Gastroesophageal sphincter (tissue), 4 donors: Measurements from ENCODE around the gene SLC43A2. TPM values are rescaled to one million over a fixed set of nuclear protein-coding genes. Genes with fewer than 3 reads are reported as not detected.
A peak's percentile ranks its signal among the peaks of the same experiment; 100 is the strongest.

ENCODE experiments used
- ATAC-seq: fragments of 150-250 bp; one replicate; pipeline ENCODE4 v1.9.1; 2016; ENCODE audit warnings: mild to moderate bottlenecking, moderate library complexity
- H3K27ac ChIP-seq, 4 donors: fragments of 200-600 bp; sonication (generic) in 3 of 4; 1 replicate in 3 of 4; 2 replicates in 1 of 4; pipeline ENCODE4 v1.5.1; 2016 to 2019
- H3K27me3 ChIP-seq: fragments of 200-600 bp; sonication (generic); one replicate; pipeline ENCODE4 v1.5.1; 2019
- H3K36me3 ChIP-seq, 2 donors: fragments of 200-600 bp; sonication (generic); one replicate each; pipeline ENCODE4 v1.5.1; 2019; ENCODE audit warnings: control low read depth in 1 of 2
- H3K4me1 ChIP-seq, 3 donors: fragments of 200-600 bp; sonication (generic); 1 replicate in 2 of 3; 2 replicates in 1 of 3; pipeline ENCODE4 v1.5.1; 2016 to 2019; ENCODE audit warnings: control low read depth in 2 of 3
- H3K4me3 ChIP-seq, 2 donors: fragments of 200-600 bp; sonication (generic); one replicate each; pipeline ENCODE4 v1.5.1; 2019; ENCODE audit warnings: mild to moderate bottlenecking in 1 of 2, moderate library complexity in 1 of 2
- H3K9me3 ChIP-seq, 3 donors: fragments of 200-600 bp; sonication (generic); one replicate each; pipeline ENCODE4 v1.5.1; 2017 to 2019; ENCODE audit warnings: control low read depth in 2 of 3
- EP300 ChIP-seq: sonication (generic); formaldehyde crosslinking; IDR thresholded peaks from one replicate; pipeline ENCODE4 v1.6.1; 2017; ENCODE audit warnings: antibody characterized with exemption, mild to moderate bottlenecking
- POLR2A ChIP-seq, 2 donors: fragments of 450-650 bp; IDR thresholded peaks; one replicate each; pipeline ENCODE4 v1.6.1; 2017; ENCODE audit warnings: antibody characterized with exemption in 2 of 2, mild to moderate bottlenecking in 2 of 2, moderate library complexity in 1 of 2
- POLR2AphosphoS5 ChIP-seq: sonication (generic); formaldehyde crosslinking; IDR thresholded peaks from one replicate; pipeline ENCODE4 v1.6.1; 2017; ENCODE audit warnings: antibody characterized with exemption
- WGBS, 2 donors: methylation state at CpG; one replicate each; pipeline ENCODE4 v1.1.5; 2018; ENCODE audit warnings: low coverage in 1 of 2; 5-methylcytosine and 5-hydroxymethylcytosine counted together
- total RNA-seq, 4 donors: library from RNA; depleted of rRNA; stranded (reverse); fragments of >200 nt; gene quantifications; one replicate each; pipeline ENCODE4 v1.1.0, GENCODE V29; 2016
- TF ChIP-seq, protein P1 (sequence below), 4 experiments: fragments of 200-600 bp in 2 of 4; fragments of 450-650 bp in 2 of 4; sonication (generic) in 1 of 4; IDR thresholded peaks; one replicate each; pipeline ENCODE4 v1.5.1; 2017 to 2019; ENCODE audit warnings: antibody characterized with exemption in 4 of 4, mild to moderate bottlenecking in 2 of 4, moderate library complexity in 2 of 4

The SLC43A2 gene
- total RNA-seq, 4 donors from 2014 or later = 6.4 to 16.8 (median 10.4) TPM

- ATAC-seq = no peak
- peak overlapping the region in 3 of 4 donors; percentile 11 to 92 (median 41) for H3K27ac ChIP-seq
- H3K9me3 ChIP-seq = no peaks in the 10 kb centered on the region
- TF ChIP-seq POLR2AphosphoS5 (no peak), EP300 (no peak), POLR2A (IDR thresholded peaks at IDR 0.05) (no peak)
- TF ChIP-seq, protein P1, sequence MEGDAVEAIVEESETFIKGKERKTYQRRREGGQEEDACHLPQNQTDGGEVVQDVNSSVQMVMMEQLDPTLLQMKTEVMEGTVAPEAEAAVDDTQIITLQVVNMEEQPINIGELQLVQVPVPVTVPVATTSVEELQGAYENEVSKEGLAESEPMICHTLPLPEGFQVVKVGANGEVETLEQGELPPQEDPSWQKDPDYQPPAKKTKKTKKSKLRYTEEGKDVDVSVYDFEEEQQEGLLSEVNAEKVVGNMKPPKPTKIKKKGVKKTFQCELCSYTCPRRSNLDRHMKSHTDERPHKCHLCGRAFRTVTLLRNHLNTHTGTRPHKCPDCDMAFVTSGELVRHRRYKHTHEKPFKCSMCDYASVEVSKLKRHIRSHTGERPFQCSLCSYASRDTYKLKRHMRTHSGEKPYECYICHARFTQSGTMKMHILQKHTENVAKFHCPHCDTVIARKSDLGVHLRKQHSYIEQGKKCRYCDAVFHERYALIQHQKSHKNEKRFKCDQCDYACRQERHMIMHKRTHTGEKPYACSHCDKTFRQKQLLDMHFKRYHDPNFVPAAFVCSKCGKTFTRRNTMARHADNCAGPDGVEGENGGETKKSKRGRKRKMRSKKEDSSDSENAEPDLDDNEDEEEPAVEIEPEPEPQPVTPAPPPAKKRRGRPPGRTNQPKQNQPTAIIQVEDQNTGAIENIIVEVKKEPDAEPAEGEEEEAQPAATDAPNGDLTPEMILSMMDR (IDR thresholded peaks at IDR 0.05) = no peak
- H3K4me1 ChIP-seq = peaks cover 0 to 69% (median 28%) of the 10 kb centered on the region in 3 donors
- H3K4me3 ChIP-seq = no peak overlapping the region
- H3K27me3 ChIP-seq = no peaks in the 10 kb centered on the region
- 74 to 81% methylated on average over 3 to 8 of the region's 22 CpGs for WGBS, 2 donors
- peaks cover 0 to 16% of the 10 kb centered on the region in 2 donors for H3K36me3 ChIP-seq
Measured at GRCh38 chr17:1560101-1560857, 68.4 kb downstream of the SLC43A2 start.

DNA sequence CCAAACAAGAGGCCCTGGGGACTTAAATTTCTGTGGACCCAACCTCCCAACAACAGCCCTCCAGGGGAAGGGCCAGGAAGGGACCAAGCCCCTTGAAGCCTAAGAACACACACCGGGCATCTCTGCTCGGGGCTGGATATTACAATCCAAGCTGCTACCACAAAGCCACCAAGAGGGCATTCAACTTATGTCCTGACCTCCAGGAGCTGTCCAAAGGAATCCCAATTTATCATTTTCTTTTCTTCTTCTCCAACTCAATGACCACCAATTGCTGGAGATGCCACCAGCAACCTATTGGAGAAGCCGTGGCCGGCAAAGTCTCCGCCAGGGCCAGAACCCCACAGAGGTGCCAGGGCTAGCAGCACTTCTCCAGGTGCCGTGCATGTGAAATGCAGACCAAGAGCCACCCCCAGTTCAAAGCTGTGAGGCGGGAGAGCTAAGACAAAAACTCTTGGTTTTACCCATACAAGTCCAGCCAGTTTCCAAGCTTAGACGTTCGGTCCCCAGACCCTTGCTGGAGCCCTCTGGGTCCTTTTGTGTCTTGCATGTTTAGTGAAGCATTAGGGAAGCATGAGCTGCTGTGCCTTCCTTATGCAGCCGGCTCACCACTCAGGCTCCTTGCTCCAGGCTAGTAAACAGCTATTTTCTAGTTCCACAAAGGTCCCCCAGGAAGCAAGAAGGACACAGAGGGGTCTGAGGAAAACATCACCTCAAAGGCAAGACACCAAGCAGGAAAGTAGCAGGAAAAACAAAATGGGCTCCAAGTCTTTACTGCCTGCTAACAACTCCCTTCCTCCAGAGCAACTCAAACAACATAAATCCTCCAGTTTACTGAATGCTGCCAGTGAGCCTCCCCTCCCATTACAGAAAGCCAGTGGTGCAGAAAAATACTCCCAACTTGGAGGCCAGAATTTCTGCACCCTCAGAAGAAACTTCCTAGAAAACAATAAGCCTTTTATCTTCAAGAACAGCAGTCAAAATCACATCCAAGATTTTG is 69.3 kb downstream of the SLC43A2 start:
- no peak for ATAC-seq
- H3K27ac ChIP-seq = no peak overlapping the region
- 79 to 95% methylated on average over 4 to 5 of the region's 10 CpGs for WGBS, 2 donors
- no peaks in the 10 kb centered on the region for H3K9me3 ChIP-seq
- H3K27me3 ChIP-seq = no peaks in the 10 kb centered on the region
- H3K4me1 ChIP-seq = peaks cover 0 to 78% (median 28%) of the 10 kb centered on the region in 3 donors
- no peak overlapping the region for H3K4me3 ChIP-seq
- peaks cover 0 to 16% of the 10 kb centered on the region in 2 donors for H3K36me3 ChIP-seq
- no peak for TF ChIP-seq EP300
- TF ChIP-seq POLR2A (IDR thresholded peaks at IDR 0.05) = no peak
- TF ChIP-seq, protein P1 (IDR thresholded peaks at IDR 0.05) = no peak
- no peak for TF ChIP-seq POLR2AphosphoS5

DNA sequence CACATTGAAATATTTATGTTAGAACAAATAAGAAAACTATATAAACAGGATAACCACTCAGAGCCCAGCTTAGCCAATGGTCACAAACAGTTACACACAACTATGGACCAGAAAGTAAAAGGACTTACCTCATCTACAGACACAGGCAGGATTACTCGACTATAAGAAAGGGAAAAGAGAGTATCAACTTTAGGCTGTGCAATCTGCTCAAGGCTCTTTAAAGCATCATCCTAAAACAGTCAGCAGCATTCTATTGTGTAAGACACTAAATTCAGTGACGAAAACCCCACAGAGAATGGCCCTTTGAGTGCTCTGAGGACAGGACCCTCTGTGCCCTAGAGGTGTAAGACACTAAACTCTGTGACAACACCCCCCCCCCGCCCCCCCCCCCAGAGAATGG is 70.2 kb downstream of the SLC43A2 start:
- H3K36me3 ChIP-seq = peaks cover 0 to 24% of the 10 kb centered on the region in 2 donors
- no peak for ATAC-seq
- peaks cover 0 to 79% (median 28%) of the 10 kb centered on the region in 3 donors for H3K4me1 ChIP-seq
- H3K9me3 ChIP-seq = no peaks in the 10 kb centered on the region
- TF ChIP-seq, protein P1 (IDR thresholded peaks at IDR 0.05) = no peak
- no peak for TF ChIP-seq POLR2AphosphoS5
- peak overlapping the region in 1 of 4 donors; percentile 9 for H3K27ac ChIP-seq
- no peaks in the 10 kb centered on the region for H3K27me3 ChIP-seq
- 53 to 71% methylated on average over 2 to 3 of the region's 3 CpGs for WGBS, 2 donors
- no peak overlapping the region for H3K4me3 ChIP-seq

- Histone ChIP-seq H3K9me3 (no peaks in the 10 kb centered on the region), H3K4me1 (peaks cover 0 to 72% (median 24%) of the 10 kb centered on the region in 3 donors), H3K27ac (peak overlapping the region in 2 of 4 donors; percentile 18 to 46), H3K27me3 (no peaks in the 10 kb centered on the region), H3K36me3 (peaks cover 0 to 33% of the 10 kb centered on the region in 2 donors), H3K4me3 (no peak overlapping the region)
- TF ChIP-seq POLR2AphosphoS5 (no peak), POLR2A (IDR thresholded peaks at IDR 0.05) (no peak), EP300 (no peak)
- TF ChIP-seq, protein P1 (IDR thresholded peaks at IDR 0.05) = no peak
- ATAC-seq = peak; percentile 10
- 64 to 68% methylated on average over 6 to 18 of the region's 22 CpGs for WGBS, 2 donors
Measured at GRCh38 chr17:1557355-1558095, 71.1 kb downstream of the SLC43A2 start.
